Lower leg skin (tissue), 4 donors: ENCODE results near the gene ELP4. TPM values are rescaled to one million over a fixed set of nuclear protein-coding genes. Genes with fewer than 3 reads are reported as not detected.

Source experiments
- DNase-seq, 2 donors: peaks; one replicate each; pipeline ENCODE4 v3.0.0-alpha.2; 2019; ENCODE audit warnings: low spot score in 2 of 2
- H3K4me3 ChIP-seq: fragments of 200-600 bp; sonication (generic); 2 replicates; pipeline ENCODE4 v1.5.1; 2017; ENCODE audit warnings: mild to moderate bottlenecking, low read depth; ENCODE audit not compliant: poor library complexity, severe bottlenecking
- POLR2A ChIP-seq, 2 donors: fragments of 450-650 bp; IDR thresholded peaks; one replicate each; pipeline ENCODE4 v1.6.1; 2016 to 2017; ENCODE audit warnings: antibody characterized with exemption in 2 of 2, mild to moderate bottlenecking in 1 of 2, moderate library complexity in 1 of 2
- WGBS, 2 donors: methylation state at CpG; one replicate each; pipeline ENCODE4 v1.1.5; 2018; 5-methylcytosine and 5-hydroxymethylcytosine counted together
- intact Hi-C: fragments of 100-400 bp; cut with DNase I; formaldehyde crosslinking; loops from one replicate; pipeline ENCODE4 v1.15.0; 2023; ENCODE audit warnings: low total_unique reads
- total RNA-seq, 4 donors: library from RNA; depleted of rRNA; stranded (reverse); fragments of >200 nt; gene quantifications; one replicate each; pipeline ENCODE4 v1.1.0, GENCODE V29; 2016
- TF ChIP-seq, protein P1 (sequence below), 3 donors: fragments of 450-650 bp; IDR thresholded peaks; one replicate each; pipeline ENCODE4 v1.5.1; 2016; ENCODE audit warnings: antibody characterized with exemption in 3 of 3, mild to moderate bottlenecking in 3 of 3, moderate library complexity in 2 of 3

The ELP4 gene
- total RNA-seq, 4 donors from 2014 or later = 20.6 to 23.3 (median 22.2) TPM

GRCh38 chr11:31822927-31823643 lies 313.5 kb downstream of the ELP4 start:
- no peak for DNase-seq
- H3K4me3 ChIP-seq = no peak overlapping the region
- WGBS, 2 donors = 60 to 77% methylated on average over 7 to 14 of the region's 14 CpGs
- TF ChIP-seq POLR2A (IDR thresholded peaks at IDR 0.05) = no peak
- TF ChIP-seq, protein P1, sequence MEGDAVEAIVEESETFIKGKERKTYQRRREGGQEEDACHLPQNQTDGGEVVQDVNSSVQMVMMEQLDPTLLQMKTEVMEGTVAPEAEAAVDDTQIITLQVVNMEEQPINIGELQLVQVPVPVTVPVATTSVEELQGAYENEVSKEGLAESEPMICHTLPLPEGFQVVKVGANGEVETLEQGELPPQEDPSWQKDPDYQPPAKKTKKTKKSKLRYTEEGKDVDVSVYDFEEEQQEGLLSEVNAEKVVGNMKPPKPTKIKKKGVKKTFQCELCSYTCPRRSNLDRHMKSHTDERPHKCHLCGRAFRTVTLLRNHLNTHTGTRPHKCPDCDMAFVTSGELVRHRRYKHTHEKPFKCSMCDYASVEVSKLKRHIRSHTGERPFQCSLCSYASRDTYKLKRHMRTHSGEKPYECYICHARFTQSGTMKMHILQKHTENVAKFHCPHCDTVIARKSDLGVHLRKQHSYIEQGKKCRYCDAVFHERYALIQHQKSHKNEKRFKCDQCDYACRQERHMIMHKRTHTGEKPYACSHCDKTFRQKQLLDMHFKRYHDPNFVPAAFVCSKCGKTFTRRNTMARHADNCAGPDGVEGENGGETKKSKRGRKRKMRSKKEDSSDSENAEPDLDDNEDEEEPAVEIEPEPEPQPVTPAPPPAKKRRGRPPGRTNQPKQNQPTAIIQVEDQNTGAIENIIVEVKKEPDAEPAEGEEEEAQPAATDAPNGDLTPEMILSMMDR (IDR thresholded peaks at IDR 0.05) = no peak
- intact Hi-C loops = no loop called here

DNA sequence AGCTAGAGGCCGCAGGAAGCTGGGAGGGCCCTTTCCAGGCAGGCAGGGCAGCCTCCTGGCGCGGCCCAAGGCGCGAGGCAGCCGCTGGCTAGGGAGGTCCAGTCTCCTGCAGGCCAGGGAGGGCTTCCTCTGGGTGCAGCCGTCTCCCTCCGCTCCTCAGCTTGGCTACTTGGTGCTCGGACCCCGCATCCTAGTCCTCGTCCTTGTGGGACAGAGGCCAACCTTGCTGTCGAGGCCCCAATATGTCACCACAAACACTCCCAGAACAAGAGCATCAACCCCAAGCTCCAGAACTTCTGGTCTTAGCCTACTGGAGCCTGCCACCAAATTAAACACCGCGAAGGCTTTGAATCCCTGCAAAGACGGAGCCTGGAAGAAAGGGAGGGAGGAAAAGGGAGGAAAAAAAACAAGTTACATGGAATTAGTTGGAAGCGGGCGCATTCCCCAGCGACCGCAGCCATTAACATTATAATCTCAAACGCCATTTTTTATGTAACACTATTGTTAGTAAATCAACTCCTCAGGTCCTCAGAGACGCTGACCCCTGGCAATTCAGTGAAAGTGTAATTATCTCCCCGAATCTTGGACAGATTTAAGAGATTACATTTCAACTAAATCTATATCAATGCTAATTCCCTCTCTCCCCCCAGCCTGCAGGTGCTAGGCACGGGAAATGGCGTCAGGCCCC lies 314.2 kb downstream of the ELP4 start:
- DNase-seq = no peak
- no peak overlapping the region for H3K4me3 ChIP-seq
- intact Hi-C loops = no loop called here
- WGBS, 2 donors = 24 to 27% methylated on average over 17 to 24 of the region's 24 CpGs
- TF ChIP-seq, protein P1 (IDR thresholded peaks at IDR 0.05) = no peak

DNA sequence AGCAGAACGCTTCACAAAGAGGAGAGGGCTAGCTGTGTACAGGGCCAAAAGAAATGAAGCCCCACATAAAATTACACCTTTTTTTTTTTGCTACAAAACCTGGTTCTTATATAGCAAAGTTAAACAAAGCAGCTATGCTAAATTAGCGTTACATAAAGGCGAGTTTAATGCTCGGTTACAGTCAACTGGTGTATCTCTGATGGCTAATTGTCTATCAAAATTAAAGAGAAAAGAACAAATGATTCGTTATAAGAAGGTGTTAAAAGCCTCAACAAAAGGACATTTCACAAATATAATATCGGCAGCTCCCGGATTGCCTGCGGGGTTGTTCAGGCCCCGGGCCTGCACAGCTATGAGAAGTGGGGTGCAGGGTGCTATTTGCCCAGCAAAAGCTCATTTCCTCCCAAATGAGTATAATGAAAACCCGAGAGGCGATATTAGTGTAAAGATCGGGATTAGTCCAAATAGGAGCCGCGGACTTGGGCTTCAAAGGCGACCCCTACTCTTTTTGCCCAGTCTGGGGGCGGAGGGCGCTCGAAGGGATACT lies 314.8 kb downstream of the ELP4 start:
- 13 to 17% methylated on average over 18 of the region's 18 CpGs for WGBS, 2 donors
- no peak for DNase-seq

GRCh38 chr11:31824879-31825837 lies 315.6 kb downstream of the ELP4 start:
- H3K4me3 ChIP-seq = no peak overlapping the region
- intact Hi-C loops = no loop called here
- DNase-seq = no peak
- WGBS, 2 donors = 9 to 12% methylated on average over 49 to 52 of the region's 52 CpGs
- TF ChIP-seq, protein P1 (IDR thresholded peaks at IDR 0.05) = no peak
- TF ChIP-seq POLR2A (IDR thresholded peaks at IDR 0.05) = no peak

More for the DNA sequence above, 314.8 kb downstream of the ELP4 start:
- intact Hi-C loops = no loop called here
- H3K4me3 ChIP-seq = no peak overlapping the region
- no peak for TF ChIP-seq POLR2A (IDR thresholded peaks at IDR 0.05)
- TF ChIP-seq, protein P1 (IDR thresholded peaks at IDR 0.05) = no peak

GRCh38 chr11:31825838-31826484 lies 316.4 kb downstream of the ELP4 start:
- no peak overlapping the region for H3K4me3 ChIP-seq
- TF ChIP-seq POLR2A (IDR thresholded peaks at IDR 0.05) = no peak
- TF ChIP-seq, protein P1 (IDR thresholded peaks at IDR 0.05) = no peak
- WGBS, 2 donors = 2 to 4% methylated on average over 30 to 36 of the region's 37 CpGs
- intact Hi-C loops = no loop called here
- DNase-seq = no peak
